ENCODE measurements around the gene ELP4.

Gene ELP4

GRCh38 chr11:31795706-31796498, 286.3 kb downstream of the ELP4 start:
- no peak overlapping the region for H3K27ac ChIP-seq
- DNase-seq (ENCODE audit: low read depth, low spot score): no peak

- H3K27ac ChIP-seq: no peak overlapping the region
- no peak for DNase-seq (ENCODE audit: low read depth, low spot score)
Measured at GRCh38 chr11:31796499-31797189, 287.1 kb downstream of the ELP4 start.

GRCh38 chr11:31797190-31798056, 287.9 kb downstream of the ELP4 start:
- H3K27ac ChIP-seq: no peak overlapping the region

GRCh38 chr11:31798057-31798553, 288.5 kb downstream of the ELP4 start:
- no peak for DNase-seq (ENCODE audit: low read depth, low spot score)

More at GRCh38 chr11:31797190-31798056, 287.9 kb downstream of the ELP4 start:
- no peak for DNase-seq (ENCODE audit: low read depth, low spot score)

GRCh38 chr11:31798554-31799434, 289.2 kb downstream of the ELP4 start:
- no peak overlapping the region for H3K27ac ChIP-seq
- no peak for DNase-seq (ENCODE audit: low read depth, low spot score)

More at GRCh38 chr11:31798057-31798553, 288.5 kb downstream of the ELP4 start:
- no peak overlapping the region for H3K27ac ChIP-seq

GRCh38 chr11:31799435-31800397, 290.1 kb downstream of the ELP4 start:
- no peak for DNase-seq (ENCODE audit: low read depth, low spot score)
- no peak overlapping the region for H3K27ac ChIP-seq

- H3K27ac ChIP-seq: no peak overlapping the region
- DNase-seq (ENCODE audit: low read depth, low spot score): no peak
Measured at GRCh38 chr11:31800398-31801265, 291.1 kb downstream of the ELP4 start.

GRCh38 chr11:31801298-31801702, 291.7 kb downstream of the ELP4 start:
- DNase-seq (ENCODE audit: low read depth, low spot score): no peak

GRCh38 chr11:31802000-31802551, 292.5 kb downstream of the ELP4 start:
- no peak for DNase-seq (ENCODE audit: low read depth, low spot score)
- no peak overlapping the region for H3K27ac ChIP-seq

More at GRCh38 chr11:31801298-31801702, 291.7 kb downstream of the ELP4 start:
- H3K27ac ChIP-seq: no peak overlapping the region

- DNase-seq (ENCODE audit: low read depth, low spot score): no peak
- H3K27ac ChIP-seq: no peak overlapping the region
Measured at GRCh38 chr11:31802609-31802989, 293.0 kb downstream of the ELP4 start.

GRCh38 chr11:31802990-31803812, 293.6 kb downstream of the ELP4 start:
- no peak overlapping the region for H3K27ac ChIP-seq
- DNase-seq (ENCODE audit: low read depth, low spot score): no peak

- H3K27ac ChIP-seq: no peak overlapping the region
- DNase-seq (ENCODE audit: low read depth, low spot score): no peak
Measured at GRCh38 chr11:31803813-31804311, 294.3 kb downstream of the ELP4 start.

- DNase-seq (ENCODE audit: low read depth, low spot score): no peak
- H3K27ac ChIP-seq: no peak overlapping the region
Measured at GRCh38 chr11:31804312-31805036, 294.9 kb downstream of the ELP4 start.

- no peak for DNase-seq (ENCODE audit: low read depth, low spot score)
- H3K27ac ChIP-seq: no peak overlapping the region
Measured at GRCh38 chr11:31805037-31805628, 295.6 kb downstream of the ELP4 start.

- DNase-seq (ENCODE audit: low read depth, low spot score): no peak
- no peak overlapping the region for H3K27ac ChIP-seq
Measured at GRCh38 chr11:31805629-31806185, 296.1 kb downstream of the ELP4 start.

Measured in epithelial cell of prostate (primary cell).